Stimulated activated CD4-positive, alpha-beta T cell treated with anti-CD3 and anti-CD28 coated beads, TNF-alpha, amount 100 ng/mL, for 4 hours (primary cell): ENCODE data around the gene TRIM27.
A peak's percentile ranks its signal among the peaks of the same experiment; 100 is the strongest.
"Not testable (repeated sequence)": the region's sequence is repeated elsewhere in the genome, so short reads cannot be mapped to it uniquely, and the experiment has no call there.

ENCODE experiments used
- DNase-seq, 3 experiments: peaks; one replicate each; pipeline ENCODE4 v3.0.0-alpha.2; 2020; ENCODE audit warnings: low read depth in 3 of 3

Gene TRIM27

DNA sequence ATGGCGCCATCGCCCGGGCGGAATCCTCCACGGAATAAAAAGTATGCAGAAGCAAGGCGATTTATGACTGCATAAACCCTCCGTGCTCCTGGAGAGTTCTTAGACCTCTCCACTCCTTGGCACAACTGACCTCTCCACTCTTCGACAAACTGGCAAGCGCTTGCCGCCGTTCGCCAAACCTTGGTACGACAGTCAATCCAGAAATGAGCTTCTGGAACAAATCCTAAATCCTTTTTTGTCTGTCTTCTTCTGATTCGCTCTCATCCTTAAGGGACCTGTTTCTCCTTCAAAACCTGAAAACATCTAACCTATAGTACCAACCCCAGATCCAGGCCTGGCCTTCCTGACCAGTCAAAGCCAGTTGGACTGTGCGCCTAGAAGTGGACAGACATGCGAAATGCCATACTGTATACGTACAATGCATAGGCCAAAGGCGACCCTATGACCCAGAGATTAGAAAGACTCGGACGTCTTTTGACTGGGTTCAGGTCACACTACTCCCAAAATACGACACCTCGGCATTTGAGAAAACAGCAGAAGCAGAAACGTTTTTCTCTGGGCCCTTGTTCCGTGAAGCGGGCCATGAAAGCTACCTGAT lies 59.4 kb downstream of the TRIM27 start:
- DNase-seq, result no peak

DNA sequence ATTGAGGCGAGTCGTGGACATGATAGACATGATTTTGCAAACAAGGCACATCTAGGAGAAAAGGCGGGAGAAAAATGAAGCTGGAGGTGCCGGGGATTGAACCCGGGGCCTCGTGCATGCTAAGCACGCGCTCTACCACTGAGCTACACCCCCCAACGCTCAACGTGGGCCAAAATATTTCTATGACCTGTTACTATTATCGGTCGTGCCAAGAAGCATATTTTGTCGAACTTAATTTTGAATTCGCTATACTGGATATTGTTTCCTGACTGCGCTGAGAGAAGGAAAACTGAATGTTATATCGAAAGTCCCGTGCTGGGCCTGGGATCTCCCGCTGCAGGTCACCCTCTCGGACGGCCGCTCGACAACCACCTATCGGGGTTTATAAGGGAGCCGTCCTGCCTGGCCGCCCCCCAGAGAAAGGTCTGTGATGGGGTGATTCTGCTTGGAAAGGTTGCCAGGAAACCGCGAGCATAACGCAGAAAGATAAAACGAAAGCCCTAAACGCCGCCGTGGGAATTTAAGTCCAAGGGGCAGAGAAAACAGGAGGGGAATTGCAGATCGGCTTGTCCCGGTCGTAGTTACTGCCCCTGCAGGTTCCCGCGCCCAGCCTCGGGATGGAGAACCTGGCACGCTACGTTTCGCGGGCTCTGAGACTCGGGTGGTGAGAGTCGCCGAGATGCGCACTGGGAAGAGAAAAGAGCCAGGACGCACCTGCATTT lies 60.0 kb downstream of the TRIM27 start:
- peak; percentile 76 to 84 (median 80) for DNase-seq

DNA sequence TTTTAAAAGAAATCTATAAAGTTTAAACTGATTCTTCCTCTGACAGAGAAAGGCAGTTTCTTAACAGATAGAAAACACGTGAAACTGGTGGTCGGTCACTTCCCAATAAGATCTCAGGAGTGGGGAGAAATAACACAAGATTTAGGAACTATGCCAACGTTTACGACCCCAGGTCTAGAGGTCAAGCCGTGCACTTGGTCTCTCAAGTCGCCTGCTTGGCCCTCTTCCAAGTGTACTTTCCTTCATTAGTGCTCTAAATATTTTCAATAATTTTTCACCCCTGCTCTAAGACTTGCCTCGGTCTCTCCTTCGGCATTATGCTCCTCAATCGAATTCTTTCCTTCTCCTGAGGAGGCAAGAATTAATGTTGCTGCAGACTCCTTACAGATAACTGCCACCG lies 61.7 kb downstream of the TRIM27 start:
- DNase-seq, result no peak

DNA sequence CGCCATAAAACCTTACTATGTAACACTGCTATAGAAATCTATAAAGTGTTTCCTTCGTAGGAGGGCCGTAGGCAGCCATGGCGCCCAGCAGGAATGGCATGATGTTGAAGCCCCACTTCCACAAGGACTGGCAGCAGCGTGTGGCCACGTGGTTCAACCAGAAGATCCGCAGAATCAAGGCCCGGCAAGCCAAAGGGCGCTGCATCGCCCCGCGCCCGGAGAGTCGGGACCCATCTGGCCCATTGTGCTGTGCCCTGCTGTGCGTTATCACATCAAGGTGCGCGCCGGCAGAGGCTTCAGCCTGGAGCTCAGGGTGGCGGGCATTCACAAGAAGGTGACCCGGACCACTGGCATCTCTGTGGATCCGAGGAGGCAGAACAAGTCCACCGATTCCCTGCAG lies 62.4 kb downstream of the TRIM27 start:
- DNase-seq, result no peak

DNA sequence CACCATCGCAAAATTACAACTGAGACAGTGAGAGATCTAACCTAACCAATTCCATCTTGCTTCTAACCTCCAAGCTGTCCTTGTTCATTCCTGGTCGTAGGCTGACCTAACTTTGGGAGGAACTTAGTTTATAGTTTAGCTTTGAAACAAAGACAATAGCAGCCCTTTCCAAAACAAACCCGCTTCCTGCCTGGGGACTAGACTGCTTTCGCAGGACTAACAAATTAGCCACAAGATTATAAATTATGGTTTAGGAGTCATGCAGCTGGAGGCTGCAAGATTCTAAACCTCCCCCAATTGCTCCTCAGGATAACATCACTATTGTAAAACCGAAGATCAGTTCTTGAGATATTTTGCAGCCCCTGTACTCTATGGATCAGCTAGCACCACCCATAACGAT lies 63.2 kb downstream of the TRIM27 start:
- DNase-seq, result no peak

DNA sequence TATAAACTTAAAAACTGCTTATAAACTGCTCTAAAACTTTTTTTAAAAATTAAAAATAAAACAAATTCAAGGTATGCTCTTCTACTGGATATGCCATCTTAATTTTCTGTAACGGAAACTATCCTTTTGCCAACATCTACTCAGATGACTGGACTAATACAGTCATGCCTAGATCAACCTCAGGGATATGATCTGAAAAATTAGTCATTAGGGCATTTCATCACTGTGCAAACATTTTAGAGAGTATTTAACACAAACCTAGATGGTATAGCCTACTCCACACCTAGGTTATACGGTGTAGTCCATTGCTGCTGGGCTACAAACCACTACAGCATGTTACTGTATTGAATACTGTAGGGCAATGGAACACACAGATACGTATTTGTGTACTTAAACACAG lies 64.8 kb downstream of the TRIM27 start:
- DNase-seq, result no peak

DNA sequence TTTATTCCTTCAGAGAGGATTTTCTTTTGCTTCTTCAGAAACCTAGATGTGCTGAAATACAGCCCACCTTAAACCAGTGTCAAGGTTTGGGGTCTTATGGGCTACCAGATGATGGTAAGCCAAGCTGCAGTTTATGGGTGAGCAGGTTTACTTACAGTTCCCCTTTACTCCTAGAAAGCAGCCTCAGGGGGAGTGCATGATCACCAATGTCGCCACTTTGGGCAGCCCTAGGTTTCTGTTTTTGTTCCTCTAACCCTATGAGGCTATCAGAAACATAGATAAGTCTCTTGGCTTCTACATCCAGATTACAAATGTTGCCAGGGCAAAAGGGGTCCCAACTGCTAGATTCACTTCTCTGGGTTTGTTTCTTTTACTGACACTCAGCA lies 67.2 kb downstream of the TRIM27 start:
- no peak for DNase-seq

DNA sequence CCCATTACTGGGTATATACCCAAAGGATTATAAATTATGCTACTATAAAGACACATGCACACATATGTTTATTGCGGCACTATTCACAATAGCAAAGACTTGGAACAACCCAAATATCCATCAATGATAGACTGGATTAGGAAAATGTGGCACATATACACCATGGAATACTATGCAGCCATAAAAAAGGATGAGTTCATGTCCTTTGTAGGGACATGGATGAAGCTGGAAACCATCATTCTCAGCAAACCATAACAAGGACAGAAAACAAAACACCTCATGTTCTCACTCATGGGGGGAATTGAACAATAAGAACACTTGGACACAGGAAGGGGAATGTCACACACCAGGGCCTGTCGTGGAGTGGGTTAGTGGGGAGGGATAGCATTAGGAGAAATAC lies 69.4 kb downstream of the TRIM27 start:
- not testable (repeated sequence) for DNase-seq
